KG1 (cell line): Measurements from ENCODE around the gene APOL3.
"Not testable (repeated sequence)": the region's sequence is repeated elsewhere in the genome, so short reads cannot be mapped to it uniquely, and the experiment has no call there.

ENCODE experiments used
- DNase-seq: peaks from one replicate; lab custom pipeline; 2025; lab: John Stamatoyannopoulos, UW

Gene APOL3

DNA sequence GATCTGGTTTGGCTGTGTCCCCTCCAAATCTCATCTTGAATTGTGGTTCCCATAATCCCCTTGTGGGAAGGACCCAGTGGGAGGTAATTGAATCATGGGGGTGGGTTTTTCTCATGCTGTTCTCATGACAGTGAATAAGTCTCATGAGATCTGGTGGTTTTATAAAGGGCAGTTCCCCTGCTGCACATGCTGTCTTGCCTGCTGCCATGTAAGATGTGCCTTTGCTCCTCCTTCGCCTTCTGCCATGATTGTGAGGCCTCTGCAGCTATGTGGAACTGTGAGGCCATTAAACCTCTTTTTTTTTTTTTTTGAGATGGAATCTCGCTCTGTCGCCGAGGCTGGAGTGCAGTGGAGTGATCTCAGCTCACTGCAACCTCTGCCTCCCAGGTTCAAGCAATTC is 59.6 kb downstream of the APOL3 start:
- not testable (repeated sequence) for DNase-seq

DNA sequence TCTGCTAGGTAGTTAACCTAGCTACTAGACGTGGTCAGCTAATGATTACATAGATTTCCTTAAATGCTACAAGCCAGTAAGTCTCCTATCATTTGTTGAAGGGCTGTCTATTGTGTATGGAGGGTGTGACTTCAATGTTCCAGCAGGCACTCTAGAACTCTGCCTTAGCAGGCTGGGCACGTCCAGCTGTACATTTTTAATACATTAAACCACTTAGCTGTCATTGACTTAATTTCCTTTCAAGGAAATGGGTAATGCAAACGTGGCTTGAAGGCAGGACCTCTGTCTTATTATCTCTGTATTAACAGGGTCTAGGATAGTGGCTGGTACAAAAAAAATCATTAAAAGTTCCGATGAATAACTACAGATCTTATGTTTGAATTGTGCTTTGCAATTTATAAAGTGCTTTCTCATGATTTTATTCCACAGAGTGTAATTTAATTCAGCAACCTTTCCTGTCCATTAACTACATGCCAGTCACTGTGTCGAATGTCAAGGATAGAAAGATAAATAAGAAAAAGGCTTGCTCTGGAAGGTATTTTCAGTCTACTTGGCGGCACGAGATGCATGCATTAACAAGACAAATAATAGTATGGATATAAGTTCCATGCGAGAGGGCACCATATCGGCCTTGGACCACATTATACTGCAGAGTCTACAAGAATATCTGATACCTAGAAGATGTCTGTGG is 60.3 kb downstream of the APOL3 start:
- no peak for DNase-seq

DNA sequence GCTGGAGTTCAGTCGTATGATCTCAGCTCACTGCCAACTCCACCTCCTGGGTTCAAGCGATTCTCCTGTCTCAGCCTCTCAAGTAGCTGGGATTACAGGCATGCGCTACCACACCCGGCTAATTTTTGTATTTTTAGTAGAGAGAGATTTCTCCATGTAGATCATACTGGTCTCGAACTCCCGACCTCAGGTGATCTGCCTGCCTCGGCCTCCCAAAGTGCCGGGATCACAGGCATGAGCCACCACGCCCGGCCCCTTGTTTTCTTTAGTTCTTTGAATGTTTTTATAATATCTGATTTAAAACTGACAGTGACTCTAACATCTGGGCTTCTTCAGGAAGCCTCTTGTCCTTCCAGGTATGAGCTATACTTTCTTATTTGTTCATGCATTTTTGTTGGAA is 61.0 kb downstream of the APOL3 start:
- DNase-seq: not testable (repeated sequence)

DNA sequence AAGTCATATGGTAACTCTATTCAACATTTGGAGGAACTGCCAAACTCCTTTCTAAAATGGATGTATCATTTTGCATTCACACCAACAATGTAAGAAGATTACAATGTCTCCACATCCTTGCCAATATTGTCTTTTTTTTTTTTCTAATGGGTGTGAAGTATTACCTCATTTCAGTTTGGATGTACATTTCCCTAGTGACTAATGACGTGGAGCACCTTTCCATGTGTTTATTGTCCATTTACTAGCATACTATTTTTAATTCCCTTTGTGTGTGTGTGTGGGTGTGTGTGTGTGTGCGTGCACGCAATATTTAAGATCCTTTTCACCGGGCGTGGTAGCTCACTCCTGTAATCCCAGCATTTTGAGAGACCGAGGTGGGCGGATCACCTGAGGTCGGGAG is 62.7 kb downstream of the APOL3 start:
- no peak for DNase-seq

GRCh38 chr22:36090772-36091171 is 69.8 kb downstream of the APOL3 start:
- not testable (repeated sequence) for DNase-seq
